Vagina (tissue), 2 donors: ENCODE measurements around the gene ADGRD2. TPM values are rescaled to one million over a fixed set of nuclear protein-coding genes. Genes with fewer than 3 reads are reported as not detected.

Experiments used
- DNase-seq, 2 donors: peaks; one replicate each; pipeline ENCODE4 v3.0.0-alpha.2; 2017; ENCODE audit errors: extremely low spot score in 2 of 2
- H3K27ac ChIP-seq: fragments of 200-600 bp; sonication (generic); one replicate; pipeline ENCODE4 v1.5.1; 2019
- H3K27me3 ChIP-seq: fragments of 200-600 bp; sonication (generic); one replicate; pipeline ENCODE4 v1.5.1; 2019
- H3K36me3 ChIP-seq, 2 donors: fragments of 200-600 bp; sonication (generic); one replicate each; pipeline ENCODE4 v1.5.1; 2017 to 2019
- H3K4me1 ChIP-seq: fragments of 200-600 bp; sonication (generic); one replicate; pipeline ENCODE4 v1.5.1; 2019
- H3K4me3 ChIP-seq, 2 donors: fragments of 200-600 bp; sonication (generic); 1 replicate in 1 of 2; 2 replicates in 1 of 2; pipeline ENCODE4 v1.5.1; 2016 to 2019
- H3K9me3 ChIP-seq: fragments of 200-600 bp; sonication (generic); one replicate; pipeline ENCODE4 v1.5.1; 2019
- POLR2A ChIP-seq, 2 donors: fragments of 450-650 bp; IDR thresholded peaks; one replicate each; pipeline ENCODE4 v1.6.1; 2017; ENCODE audit warnings: antibody characterized with exemption in 2 of 2, mild to moderate bottlenecking in 2 of 2, moderate library complexity in 2 of 2
- POLR2AphosphoS5 ChIP-seq, 2 donors: sonication (generic); formaldehyde crosslinking; IDR thresholded peaks; one replicate each; pipeline ENCODE4 v1.9.0; 2017; ENCODE audit warnings: antibody characterized with exemption in 2 of 2, mild to moderate bottlenecking in 2 of 2, low read depth in 1 of 2; ENCODE audit not compliant: insufficient read depth in 1 of 2
- intact Hi-C: fragments of 100-400 bp; cut with DNase I; formaldehyde crosslinking; loops from one replicate; pipeline ENCODE4 v1.15.1; 2023
- total RNA-seq: library from RNA; depleted of rRNA; stranded (reverse); fragments of >200 nt; gene quantifications from one replicate; pipeline ENCODE4 v1.2.3, GENCODE V29; 2016
- TF ChIP-seq, protein P1 (sequence below), 3 experiments: fragments of 450-650 bp in 2 of 3; fragments of 200-600 bp in 1 of 3; sonication (generic) in 1 of 3; IDR thresholded peaks; one replicate each; pipeline ENCODE4 v1.5.1; 2017 to 2019; ENCODE audit warnings: antibody characterized with exemption in 3 of 3, mild to moderate bottlenecking in 2 of 3, moderate library complexity in 2 of 3

Gene ADGRD2
- total RNA-seq, 1 donor from 2014 or later: 4.2 TPM

DNA sequence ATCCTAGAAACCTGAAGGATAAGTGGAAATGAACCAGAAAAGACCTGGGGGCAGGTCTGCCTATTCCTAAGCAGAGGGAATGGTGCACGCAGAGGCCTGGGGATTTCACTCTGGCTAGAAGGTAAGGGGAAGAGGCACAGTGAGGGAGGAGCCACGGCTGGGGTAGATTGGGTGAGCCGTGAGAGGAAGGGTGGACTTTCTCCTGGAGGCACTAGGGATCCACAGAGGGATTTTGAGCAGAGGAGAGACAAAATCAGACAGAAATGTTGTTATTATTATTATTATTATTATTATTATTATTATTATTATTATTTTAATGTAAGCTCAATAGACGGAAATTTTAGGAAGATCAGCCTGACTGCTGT, 3.0 kb upstream of the ADGRD2 start:
- Histone ChIP-seq H3K9me3 (no peaks in the 10 kb centered on the region), H3K4me1 (peaks cover 12% of the 10 kb centered on the region), H3K4me3 (no peak overlapping the region), H3K27me3 (no peaks in the 10 kb centered on the region), H3K27ac (no peak overlapping the region), H3K36me3 (no peaks in the 10 kb centered on the region)
- no peak for DNase-seq
- intact Hi-C loops: no loop called here
- TF ChIP-seq, protein P1, sequence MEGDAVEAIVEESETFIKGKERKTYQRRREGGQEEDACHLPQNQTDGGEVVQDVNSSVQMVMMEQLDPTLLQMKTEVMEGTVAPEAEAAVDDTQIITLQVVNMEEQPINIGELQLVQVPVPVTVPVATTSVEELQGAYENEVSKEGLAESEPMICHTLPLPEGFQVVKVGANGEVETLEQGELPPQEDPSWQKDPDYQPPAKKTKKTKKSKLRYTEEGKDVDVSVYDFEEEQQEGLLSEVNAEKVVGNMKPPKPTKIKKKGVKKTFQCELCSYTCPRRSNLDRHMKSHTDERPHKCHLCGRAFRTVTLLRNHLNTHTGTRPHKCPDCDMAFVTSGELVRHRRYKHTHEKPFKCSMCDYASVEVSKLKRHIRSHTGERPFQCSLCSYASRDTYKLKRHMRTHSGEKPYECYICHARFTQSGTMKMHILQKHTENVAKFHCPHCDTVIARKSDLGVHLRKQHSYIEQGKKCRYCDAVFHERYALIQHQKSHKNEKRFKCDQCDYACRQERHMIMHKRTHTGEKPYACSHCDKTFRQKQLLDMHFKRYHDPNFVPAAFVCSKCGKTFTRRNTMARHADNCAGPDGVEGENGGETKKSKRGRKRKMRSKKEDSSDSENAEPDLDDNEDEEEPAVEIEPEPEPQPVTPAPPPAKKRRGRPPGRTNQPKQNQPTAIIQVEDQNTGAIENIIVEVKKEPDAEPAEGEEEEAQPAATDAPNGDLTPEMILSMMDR (IDR thresholded peaks at IDR 0.05): no peak
- TF ChIP-seq POLR2A (IDR thresholded peaks at IDR 0.05) (no peak), POLR2AphosphoS5 (IDR thresholded peaks at IDR 0.05; ENCODE audit: insufficient read depth in 1 of 2, low read depth in 1 of 2) (no peak)

DNA sequence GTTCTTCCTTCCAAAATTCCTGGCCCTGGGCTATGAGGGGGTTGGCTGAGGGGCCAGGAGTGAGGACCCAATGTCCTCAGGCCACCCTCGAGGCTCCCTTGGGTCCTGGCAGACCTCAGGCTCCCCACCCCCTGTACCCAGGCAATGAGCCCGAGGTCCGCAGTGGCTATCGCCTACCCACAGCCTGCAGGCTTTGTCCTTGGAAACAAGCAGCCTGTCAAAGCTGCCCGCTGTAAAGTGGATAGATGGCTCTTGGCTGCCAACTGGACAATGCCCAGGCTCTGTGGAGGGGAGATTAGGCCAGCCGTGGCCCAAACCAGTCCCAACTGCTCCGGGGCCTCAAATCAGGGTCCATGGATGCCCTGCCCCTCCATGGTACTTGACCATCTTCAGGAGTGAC, 2.2 kb upstream of the ADGRD2 start:
- H3K4me3 ChIP-seq: no peak overlapping the region
- H3K4me1 ChIP-seq: peaks cover 12% of the 10 kb centered on the region
- H3K36me3 ChIP-seq: no peaks in the 10 kb centered on the region
- no peaks in the 10 kb centered on the region for H3K27me3 ChIP-seq
- DNase-seq: no peak
- H3K27ac ChIP-seq: no peak overlapping the region
- intact Hi-C loops: no loop called here
- H3K9me3 ChIP-seq: no peaks in the 10 kb centered on the region
- no peak for TF ChIP-seq POLR2A (IDR thresholded peaks at IDR 0.05)
- no peak for TF ChIP-seq POLR2AphosphoS5 (IDR thresholded peaks at IDR 0.05; ENCODE audit: insufficient read depth in 1 of 2, low read depth in 1 of 2)
- TF ChIP-seq, protein P1 (IDR thresholded peaks at IDR 0.05): no peak

DNA sequence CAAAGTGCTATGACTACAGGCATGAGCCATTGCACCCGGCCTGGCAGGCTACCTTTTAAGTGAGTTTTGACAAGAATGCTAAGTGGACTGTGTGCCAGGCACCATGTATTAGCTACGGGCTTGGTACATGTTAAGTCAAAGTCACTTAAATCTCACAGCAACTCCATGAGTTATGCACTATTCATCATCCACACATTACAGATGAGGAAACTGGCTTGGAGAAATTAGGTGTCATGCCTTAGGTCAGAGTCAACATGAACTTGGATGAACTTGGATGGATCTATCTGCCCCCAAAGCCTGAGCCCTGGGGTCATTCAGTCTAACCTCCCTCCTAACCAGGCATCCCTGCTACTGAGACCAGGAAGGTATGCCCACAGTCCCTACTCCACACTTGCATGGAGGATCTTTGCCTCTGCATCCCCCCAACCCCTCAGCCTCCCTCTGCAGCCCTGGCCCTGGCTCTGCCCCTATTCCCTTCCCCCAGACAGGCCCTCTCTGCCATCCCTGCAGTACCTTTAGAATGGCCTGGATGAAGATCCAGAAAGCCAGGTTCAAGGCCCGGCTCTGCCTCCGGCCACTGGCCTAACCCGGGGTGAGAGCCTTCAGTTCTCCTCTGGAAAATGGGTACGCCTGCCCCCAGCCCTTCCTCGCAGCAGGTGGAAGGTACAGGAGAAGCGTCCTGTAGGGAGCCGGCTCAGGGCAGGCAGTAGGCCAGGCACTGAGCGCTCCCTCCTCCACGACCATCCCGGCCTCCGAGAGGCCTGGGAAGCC, 685 bp upstream of the ADGRD2 start:
- intact Hi-C loops: no loop called here

DNA sequence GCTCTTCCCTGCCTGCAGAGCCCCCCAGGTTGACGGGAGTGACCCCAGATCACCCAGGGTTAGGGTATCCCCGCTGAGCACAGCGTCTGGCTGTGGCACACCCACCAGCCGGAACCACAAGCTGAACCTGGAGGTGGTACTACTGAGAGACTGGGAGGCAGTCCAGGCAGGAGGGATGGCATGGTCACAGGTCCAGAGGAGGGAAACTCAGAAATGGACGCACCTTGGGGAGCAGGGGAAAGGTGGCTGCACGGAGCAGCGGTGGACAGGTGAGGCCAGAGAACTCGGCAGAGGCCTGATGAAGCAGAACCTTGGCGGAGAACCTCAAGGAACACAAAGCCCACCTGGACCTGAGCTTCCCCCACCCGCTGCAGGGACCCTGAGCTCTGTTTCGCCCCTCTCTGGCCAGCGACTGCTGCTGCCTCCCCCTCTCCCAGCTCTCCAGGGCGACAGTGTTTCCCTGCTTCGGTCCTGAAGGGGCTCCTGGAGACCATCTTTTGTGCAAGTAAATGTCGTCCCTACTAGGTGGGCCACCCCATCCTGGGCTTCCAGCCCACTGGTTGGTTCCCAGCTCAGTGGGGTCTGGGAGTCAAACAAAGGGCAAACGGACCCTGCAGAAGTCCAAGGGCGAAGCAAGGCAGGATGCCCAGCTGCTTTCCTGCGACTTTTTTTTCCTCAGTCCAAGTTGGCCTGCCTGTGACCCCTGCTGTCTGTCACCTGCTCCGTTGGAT, 845 bp downstream of the ADGRD2 start:
- intact Hi-C loops: no loop called here
- Histone ChIP-seq H3K4me3 (no peak overlapping the region), H3K27me3 (no peaks in the 10 kb centered on the region), H3K4me1 (peaks cover 18% of the 10 kb centered on the region), H3K27ac (no peak overlapping the region), H3K9me3 (no peaks in the 10 kb centered on the region), H3K36me3 (no peaks in the 10 kb centered on the region)
- DNase-seq: no peak
- TF ChIP-seq, protein P1 (IDR thresholded peaks at IDR 0.05): no peak
- TF ChIP-seq POLR2A (IDR thresholded peaks at IDR 0.05) (no peak), POLR2AphosphoS5 (IDR thresholded peaks at IDR 0.05; ENCODE audit: insufficient read depth in 1 of 2, low read depth in 1 of 2) (no peak)

More for the DNA sequence above, 685 bp upstream of the ADGRD2 start:
- Histone ChIP-seq H3K4me3 (no peak overlapping the region), H3K27ac (no peak overlapping the region), H3K36me3 (no peaks in the 10 kb centered on the region), H3K27me3 (no peaks in the 10 kb centered on the region), H3K9me3 (no peaks in the 10 kb centered on the region), H3K4me1 (peaks cover 18% of the 10 kb centered on the region)
- no peak for DNase-seq
- TF ChIP-seq, protein P1 (IDR thresholded peaks at IDR 0.05): no peak
- TF ChIP-seq POLR2A (IDR thresholded peaks at IDR 0.05) (no peak), POLR2AphosphoS5 (IDR thresholded peaks at IDR 0.05; ENCODE audit: insufficient read depth in 1 of 2, low read depth in 1 of 2) (no peak)

DNA sequence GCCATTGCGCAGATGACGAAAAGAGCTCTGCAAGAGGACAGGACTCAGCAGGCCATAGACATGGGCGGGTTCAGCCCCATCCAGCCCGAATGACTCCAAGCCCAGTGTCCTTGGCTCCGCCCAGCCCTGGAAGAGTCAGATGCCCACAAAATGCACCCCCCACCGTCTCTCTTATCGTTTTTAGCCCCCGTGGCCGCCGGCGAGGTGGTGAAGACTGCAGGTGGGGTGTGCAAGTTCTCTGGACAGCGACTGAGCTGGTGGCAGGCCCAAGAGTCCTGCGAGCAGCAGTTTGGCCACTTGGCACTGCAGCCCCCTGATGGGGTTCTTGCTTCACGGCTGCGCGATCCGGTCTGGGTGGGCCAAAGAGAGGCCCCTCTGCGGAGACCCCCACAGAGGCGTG, 2.1 kb downstream of the ADGRD2 start:
- Histone ChIP-seq H3K36me3 (no peaks in the 10 kb centered on the region), H3K4me1 (peaks cover 18% of the 10 kb centered on the region), H3K4me3 (no peak overlapping the region), H3K27ac (no peak overlapping the region), H3K27me3 (no peaks in the 10 kb centered on the region), H3K9me3 (no peaks in the 10 kb centered on the region)
- TF ChIP-seq POLR2A (IDR thresholded peaks at IDR 0.05): no peak
- TF ChIP-seq, protein P1 (IDR thresholded peaks at IDR 0.05): no peak
- no peak for TF ChIP-seq POLR2AphosphoS5 (IDR thresholded peaks at IDR 0.05; ENCODE audit: insufficient read depth in 1 of 2, low read depth in 1 of 2)
- no peak for DNase-seq
- intact Hi-C loops: no loop called here
